ENCODE data around the gene NINJ2.

The NINJ2 gene

DNA sequence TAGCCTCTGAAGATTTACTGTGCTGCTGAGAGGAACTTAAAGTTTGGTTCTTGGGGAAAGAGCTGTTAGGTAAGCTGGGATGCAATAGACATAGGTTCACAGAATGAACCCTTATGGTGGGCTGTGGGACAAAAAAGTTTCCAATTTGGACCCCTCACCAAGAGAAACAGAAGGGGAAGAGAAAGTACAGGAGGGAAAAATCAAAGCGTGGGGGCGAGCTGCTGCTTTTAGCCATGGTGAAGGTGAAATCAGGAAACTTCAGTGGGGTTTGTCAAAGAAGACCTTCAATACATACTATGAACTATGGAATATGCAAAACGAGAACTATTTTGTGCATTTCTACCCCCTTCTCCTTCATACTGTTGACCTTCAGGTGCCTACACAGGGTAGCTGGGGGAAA, 10.6 kb upstream of the NINJ2 start:
- DNase-seq (ENCODE audit: low read depth in 2 of 2), result no peak

DNA sequence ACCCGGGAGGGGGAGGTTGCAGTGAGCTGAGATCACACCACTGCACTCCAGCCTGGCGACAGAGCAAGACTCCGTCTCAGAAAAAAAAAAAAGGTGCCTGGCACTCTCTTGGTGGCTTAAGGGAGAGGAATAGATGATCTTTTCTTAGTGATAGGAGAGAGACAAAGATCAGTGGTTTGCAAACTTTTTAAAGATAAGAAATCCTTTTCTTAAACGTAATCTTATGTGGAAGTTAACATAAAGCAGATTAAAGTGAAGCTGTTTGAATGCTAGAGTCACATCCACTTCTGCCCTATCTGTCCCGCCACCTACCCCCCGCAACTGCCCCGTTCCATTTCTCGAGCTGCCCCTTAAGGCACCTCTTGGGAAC, 6.3 kb upstream of the NINJ2 start:
- no peak for DNase-seq (ENCODE audit: low read depth in 2 of 2)

DNA sequence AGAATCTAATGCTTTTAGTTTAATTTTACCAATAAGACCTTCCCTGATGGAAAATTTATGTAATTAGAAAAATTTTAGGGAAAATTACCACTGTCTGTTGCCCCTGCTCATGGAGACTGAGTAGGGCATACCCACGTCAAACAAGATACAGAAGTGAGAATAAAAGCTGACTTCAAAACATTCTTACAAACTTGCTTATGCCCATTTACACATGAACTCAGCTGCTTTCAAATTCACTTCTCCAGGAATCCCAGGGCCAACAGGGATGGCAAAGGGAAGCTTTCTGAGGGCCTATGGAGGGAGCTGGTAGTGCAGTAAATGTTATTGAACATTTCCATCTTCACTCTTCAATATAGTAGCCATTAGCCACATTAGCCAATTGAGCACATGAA, 4.8 kb upstream of the NINJ2 start:
- no peak for DNase-seq (ENCODE audit: low read depth in 2 of 2)

DNA sequence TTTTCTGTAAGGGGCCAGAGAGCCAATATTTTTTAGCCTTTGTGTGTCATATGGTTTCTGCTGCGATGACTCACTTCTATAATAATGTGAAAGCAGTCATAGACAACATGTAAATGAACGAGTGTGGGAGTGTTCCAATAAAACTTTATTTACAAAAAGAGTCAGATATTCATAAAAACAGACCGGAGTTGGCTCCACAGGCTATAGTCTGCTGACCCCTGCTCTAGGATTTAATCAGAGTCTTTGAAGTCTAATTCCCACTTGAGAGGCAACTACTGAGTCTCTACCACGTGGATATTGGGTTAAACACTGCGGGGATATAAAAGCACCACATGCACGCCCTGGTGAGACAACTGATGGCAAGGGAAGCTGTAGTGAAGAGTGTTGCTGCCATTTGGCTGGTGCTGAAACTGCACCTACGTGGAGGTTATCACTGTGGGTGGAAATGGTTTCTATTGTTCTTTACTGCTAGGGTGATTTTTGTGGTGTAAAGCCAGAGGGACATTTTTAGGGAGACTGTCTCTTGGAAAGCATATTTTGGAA, 3.6 kb upstream of the NINJ2 start:
- no peak for DNase-seq (ENCODE audit: low read depth in 2 of 2)

DNA sequence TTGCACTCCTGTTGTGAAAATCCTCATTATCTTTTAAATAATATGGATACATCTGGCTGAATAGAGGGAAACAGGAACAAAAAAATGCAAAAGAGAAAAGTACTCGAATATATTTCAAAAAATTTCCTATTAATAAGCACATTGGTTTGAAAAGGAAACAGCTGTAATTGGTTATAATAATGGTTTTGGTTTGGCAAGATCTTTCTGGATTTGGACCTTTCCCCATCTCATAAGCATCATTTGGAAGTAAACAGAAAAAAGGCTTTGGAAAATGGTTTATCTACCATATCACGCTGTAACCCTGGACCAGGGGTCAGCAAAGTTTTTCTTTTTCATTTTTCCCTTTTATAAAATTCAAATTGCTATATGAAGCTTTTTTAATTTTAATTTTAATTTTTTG, 2.8 kb upstream of the NINJ2 start:
- DNase-seq (ENCODE audit: low read depth in 2 of 2), result no peak

DNA sequence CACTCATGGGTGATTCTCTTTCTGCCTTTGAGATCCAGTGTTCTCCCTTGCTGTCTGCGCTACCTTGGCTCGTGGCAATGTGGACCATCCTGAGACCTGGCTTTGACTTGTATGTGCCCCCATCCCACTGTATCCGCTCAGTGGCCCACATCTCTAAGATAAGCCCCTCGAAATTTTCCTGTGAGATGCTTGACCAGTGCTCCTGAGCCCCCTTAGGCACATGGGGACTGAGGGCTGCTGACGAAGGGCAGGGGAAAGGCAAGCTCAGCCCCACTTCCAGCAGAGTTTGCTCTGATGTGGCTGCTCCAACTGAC, 1.5 kb upstream of the NINJ2 start:
- DNase-seq (ENCODE audit: low read depth in 2 of 2), result no peak

DNA sequence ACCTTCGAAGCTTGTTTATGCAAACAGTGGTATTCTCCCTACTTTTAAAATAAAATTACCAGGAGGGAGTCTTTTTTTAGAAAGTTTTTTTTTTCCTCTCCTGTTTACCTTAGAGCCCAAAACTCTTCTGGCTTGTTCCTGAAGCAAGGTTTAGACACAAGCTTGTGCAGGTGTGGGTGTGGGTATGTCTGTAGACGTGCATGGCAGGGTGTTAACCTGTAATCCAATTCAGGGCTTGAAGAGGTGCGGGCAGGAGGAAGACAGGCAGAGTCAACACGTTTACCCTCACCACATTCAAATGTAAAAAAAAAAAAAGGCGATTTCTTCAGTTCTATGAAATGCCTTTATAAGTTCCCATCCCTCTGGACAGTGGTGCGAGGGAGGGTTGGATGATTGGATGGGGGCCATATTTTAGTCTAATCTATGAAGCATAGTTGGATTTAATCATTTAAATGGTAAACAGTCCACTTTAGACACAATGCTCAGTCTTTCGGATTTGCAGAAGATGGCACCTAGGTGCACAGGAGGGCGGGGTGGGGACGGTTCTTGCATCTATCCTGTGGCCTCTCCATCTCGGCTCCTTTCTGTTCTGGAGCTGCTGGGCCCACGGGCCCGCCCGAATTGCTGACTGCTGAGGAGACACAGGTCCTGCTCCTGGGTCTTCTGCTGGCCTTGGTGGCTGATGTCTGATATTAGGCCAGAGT, 982 bp upstream of the NINJ2 start:
- no peak for DNase-seq (ENCODE audit: low read depth in 2 of 2)

DNA sequence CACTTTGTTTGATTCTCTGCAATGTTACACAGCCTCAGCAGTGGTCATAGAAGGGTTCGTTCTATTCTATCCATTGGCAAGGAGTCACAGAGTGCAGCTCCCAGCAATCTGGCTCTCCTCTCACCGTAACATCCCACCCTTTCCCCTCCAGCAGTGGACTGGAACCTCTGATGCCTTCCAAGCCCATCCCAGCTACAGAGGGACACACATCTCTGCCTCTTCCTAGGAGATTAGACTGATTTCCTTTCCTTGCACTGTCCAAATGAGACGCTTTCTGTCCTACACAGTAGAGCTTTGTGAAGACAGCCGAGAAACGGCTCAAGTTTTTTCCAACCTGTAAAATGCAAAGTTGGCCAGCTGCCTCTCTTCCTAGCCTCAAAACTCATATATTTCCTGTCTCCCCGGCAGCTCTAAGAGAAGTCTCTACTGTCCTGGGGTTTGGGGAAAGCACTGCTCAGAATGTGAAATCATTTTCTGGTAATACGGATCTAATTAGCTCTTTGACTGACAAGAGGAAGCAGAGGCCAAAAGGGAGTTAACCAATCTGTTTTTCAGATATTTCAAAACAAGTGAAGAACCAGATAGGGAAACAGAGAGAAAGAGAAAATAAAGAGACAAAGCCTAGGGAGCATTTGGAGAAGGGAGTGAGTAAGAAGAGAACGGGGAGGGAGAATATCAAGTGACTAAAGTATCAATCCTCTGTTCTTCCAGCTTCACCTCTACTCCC, 516 bp downstream of the NINJ2 start:
- DNase-seq (ENCODE audit: low read depth in 2 of 2), result no peak

DNA sequence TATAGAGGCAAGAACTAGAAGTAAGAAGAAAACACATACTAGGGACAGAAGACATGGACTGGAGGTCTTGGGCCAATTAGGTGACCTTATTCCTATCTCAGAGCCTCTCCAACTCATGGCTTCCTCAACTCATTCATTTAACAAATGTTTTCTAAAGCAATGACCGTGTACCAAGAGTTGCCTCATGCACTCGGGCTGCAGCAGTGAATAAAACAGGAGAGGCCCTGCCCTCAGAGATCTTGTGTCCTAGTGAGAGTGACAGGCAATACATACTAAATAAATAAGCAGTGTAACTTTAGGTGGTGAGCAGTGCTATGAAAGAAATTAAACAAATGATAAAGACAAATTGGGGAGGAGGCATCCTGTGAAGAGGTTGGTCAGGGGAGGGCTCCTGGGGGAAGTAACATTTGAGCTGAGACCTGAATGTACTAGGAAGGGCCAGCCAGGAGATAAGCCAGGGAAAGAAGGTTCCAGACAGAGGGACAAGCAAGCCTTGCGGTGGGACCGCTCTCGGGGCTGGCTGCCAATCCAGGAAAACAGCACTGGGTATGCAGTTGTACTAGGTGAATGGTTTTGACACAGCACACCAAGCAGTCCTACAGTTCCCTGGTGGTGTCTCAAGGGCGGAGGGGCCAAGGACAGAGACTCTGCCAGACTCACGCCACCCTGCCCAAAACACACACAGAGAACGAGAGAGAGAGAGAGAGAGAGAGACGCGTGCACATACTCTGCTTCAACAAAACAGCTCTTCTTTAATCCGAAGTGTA, 1.3 kb downstream of the NINJ2 start:
- no peak for DNase-seq (ENCODE audit: low read depth in 2 of 2)

DNA sequence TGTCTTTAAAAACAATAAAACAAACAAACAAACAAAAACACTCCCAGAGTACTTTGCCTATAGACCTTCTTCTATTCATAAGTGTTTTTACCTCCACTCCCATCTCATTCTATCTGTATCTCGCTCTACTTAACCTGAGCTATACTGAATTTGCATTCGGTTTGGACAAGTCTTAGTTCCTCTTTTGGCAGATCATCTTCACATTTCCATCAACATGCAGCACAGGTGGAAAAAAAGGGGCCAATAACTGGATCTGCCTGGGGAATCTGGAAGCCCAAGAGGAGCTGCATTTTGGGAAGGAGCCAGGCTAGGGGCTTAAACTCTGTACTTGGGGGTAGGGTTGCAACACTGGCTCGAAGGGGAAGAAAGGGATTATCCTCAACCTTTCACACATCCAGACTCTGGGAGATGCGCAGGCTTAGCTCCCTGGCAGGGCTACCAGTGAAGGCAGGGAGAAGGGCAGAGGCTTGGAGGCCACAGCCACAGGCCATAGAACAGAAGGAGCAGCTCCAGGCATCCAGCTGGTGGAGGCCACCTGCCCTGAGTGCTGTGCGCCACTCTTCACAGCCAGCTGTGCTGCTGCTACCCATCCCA, 4.1 kb downstream of the NINJ2 start:
- DNase-seq (ENCODE audit: low read depth in 2 of 2), result no peak

DNA sequence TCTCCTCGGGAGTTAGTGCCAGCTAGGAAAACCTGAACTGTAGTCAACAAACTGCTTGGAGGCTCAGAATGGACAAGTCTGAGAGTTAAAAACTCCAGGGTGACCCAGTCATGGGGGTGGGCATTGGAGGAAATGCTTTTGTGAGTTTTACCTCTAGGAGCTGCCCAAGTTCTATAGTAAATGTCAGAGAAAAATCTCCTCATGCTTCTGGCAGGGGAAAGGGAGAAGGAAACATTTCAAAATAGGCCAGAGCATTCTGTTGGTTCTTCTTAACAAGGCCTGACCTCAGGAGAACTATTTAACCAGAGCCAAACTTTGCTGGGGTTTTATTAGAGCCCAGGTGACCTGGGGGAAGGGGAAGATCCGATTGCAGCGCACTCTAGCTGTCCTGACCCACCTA, 12.3 kb downstream of the NINJ2 start:
- no peak for DNase-seq (ENCODE audit: low read depth in 2 of 2)

DNA sequence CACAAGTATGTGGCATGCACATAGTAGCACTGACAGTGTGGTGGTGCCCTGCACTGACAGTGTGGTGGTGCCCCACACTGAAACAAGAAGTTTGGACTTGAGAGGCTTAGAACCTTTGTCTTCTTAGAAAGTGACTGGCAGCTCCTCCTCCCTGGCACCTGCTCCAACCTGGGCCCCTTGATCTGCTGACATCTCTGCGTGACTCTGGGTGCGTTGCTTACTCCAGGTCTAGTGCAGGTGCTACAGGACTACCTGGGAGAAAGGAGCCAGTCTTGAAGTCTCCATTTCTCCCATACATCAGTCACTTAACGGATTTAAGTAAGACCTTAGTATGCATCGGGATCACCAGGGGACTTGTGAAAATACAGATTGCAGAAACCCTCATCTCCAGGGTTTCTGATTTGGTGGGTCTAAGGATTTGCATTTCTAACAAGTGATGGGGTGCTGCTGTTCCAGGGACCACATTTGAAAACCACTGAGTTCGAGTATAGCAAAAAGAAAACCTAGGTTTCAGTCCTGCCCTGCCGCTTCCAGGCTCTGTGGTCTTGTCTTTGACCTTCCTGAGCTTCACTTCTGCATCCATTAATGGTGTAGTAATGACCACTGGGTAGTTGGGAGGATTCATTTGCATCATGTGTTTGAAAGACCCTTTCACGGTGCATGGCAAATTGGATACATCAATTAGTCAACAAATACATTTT, 15.7 kb downstream of the NINJ2 start:
- DNase-seq (ENCODE audit: low read depth in 2 of 2), result no peak

DNA sequence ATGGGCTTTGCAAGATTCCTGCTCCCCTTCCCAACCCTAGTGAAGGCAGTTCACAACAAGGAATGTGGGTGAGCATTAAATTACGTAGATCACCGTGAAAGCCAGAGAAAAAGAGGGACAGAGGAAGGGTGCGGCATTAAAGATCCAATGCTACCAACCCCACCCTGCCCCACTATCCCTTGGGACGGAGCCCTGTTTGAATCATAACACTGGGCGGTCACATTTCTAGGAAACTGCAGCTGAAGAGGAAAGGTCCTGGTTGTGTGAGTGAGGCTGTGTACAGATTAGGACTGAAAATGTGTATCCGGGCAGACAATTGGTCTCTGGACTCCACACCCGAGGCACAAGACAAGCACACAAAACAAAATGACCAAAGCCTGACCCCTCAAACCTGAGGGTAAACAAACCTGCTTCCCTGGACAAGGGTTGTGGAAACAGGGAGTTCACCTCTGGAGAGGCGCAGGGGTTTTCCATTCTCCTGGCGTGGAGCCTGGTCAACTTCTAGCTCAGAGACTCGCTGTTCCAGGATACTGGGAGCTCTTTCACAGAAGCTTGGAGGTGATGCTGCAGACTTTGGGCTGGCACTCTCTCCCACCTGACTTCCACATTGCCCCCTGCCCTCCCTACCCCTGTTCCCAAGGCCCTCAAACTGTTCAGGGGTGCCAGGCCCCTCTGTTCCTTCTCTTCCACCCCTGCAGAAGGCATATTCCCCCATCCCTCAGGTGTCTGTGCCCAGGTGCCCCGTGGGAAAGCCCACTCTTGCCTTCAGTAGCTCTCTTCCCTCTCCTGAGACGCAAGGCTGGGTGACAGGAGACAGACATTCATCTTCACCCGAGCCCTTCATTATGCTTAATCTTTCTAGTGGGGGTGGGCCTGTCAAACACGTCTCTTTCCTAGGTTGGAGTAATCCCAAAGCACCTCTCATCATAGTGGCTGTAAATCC, 16.5 kb downstream of the NINJ2 start:
- no peak for DNase-seq (ENCODE audit: low read depth in 2 of 2)

DNA sequence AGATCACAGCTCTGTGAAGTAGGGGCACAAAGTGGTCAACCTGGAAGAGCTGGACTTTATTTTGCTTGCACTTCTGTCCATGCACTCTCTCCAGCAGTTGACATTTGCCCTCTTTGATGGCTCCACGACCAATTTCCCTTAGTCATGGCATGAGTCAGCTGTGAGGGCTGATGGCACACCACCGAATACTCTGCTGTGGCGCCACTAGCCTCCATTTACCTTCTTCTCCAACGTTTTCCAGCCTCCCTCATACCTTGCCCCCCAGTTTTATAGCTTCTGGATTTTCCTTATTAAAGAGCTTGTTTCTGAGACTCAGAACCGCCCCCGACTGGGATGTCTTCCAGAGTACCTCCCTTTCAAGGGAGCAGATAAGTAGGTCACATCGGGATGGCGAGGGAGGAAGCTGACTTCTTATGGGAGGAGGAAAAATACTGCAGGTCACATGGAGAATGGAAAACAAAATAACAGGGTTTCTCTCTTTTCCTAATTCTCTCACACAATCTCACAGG, 17.6 kb downstream of the NINJ2 start:
- no peak for DNase-seq (ENCODE audit: low read depth in 2 of 2)

DNA sequence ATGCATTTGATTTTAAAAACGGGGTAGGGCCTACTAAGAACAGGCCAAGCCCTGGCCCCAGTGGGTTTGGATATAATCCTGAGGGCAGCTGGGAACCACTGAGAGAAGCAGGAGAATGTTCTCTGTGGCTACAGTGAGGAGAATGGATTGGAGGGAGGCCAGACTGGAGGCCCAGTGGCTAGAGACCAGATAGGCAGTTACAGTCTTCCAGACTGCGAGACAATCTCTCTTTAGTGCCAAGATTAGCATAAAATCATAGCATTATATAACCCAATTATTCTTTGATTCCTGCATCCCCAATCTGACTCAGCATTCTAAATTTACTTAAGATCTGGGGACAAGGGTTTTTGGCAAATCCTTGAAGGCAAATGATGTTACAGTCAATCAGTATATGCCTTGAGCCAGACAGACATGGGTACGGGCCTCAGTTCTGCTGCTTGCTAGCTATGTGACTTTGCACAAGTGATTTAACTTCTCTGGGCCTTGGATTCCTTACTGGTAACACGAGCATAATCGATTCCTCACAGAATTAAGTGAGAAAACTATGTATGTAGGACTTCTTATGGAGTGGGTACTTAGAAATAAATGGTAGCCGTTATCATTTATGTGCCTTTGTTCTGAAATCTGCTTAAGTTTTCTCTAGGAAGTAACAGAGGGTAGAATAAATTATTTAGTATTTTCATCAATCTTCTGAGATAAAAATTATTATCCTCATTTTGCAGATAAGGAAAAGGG, 18.3 kb downstream of the NINJ2 start:
- DNase-seq (ENCODE audit: low read depth in 2 of 2), result no peak

DNA sequence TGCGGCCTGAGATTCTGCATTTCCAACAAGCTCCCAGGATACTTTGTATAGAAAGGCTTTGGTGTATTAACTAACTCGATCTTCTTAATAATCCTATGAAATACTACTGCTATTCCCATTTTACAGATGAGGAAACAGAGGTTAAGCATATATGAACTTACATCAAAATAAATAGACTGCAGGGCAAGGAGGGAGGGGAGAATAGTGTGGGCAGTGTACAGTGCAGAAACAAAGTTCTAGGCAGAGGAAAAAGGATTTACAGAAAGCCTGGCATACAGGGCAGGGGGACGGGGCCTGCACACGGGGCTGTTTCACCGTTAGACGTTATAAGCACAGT, 19.0 kb downstream of the NINJ2 start:
- DNase-seq (ENCODE audit: low read depth in 2 of 2), result no peak

DNA sequence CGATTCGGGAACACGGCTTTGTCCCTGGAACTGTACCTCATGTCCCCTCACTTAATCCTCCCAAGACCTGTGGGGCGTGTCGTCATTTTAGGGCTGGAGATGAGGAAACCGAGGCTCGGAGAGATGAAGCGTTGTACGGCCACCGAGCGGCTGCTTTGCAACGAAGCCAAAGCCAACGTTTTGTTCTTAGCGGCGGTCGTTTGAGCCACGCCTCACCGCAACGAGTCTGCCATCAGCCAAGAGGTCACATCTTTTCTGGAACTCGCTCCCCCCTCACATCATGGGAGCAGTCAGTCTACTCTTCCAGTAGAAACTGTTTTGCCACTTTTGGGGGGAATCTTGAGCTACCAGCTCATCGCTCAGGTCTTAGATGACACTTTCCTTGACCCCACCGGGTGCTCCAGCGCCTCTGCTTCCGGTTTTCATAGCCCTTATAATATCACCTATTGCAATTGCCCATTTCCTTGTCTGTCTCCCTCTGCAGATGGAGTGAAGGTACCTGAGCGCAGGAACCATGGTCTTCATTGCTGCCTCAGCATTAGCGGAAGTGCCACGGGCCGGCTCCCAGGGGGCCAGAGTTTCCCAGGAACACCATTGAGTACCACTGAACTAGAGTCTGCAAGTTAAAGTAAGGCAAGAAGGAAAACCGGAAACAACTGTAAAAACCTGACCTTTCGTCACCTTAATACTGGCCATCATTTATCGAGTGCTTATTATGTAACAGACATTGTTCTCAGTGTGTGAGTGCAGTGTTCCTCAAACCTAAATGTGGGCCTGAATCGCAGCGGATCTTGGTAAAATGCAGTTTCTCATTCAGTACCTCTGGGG, 19.6 kb downstream of the NINJ2 start:
- no peak for DNase-seq (ENCODE audit: low read depth in 2 of 2)

DNA sequence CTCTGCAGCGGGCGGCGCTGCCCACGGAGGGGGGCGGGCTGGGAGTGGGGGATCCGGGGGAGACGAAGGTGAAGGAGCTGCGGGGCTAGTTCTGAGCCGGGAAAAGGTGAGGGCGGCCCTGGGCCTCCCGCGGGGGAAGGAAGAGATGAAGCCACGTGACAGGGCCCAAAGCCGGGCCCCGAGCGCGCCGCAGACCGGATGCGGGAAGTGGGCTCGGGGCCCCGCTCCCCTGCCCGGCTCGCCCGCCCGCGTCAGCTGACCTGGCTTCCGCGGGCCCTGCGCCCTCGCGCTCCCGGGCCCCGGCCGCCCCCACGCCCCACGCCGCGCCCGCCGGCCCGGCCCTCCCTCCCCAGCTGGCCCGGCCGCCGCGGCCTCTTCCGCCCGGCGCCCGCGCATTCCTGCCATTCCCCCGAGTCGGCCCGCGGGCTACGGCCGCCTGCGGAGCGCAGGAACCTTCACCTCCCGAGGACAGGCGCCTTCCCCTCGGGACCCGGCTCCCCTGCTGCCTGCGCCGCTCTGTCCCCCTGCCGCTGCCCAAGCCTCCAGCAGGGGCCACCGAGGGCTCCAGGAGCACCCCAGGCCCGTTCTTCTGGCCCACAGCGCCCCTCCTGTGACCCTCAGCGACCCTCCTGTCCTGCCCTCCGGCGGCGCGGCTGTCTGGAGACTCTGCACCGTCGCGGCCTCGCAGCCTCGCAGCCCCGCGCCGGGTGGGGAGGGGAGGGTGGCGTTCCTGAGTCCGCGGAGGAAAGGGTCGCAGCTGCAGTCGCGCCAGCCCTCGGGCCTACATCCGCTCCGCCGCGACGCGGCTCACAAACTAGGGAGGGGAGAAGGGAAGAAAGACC, 20.4 kb downstream of the NINJ2 start:
- peak in 1 of 2 donors; percentile 68 for DNase-seq (ENCODE audit: low read depth in 2 of 2)

Measured in stimulated activated CD4-positive, alpha-beta T cell treated with anti-CD3 and anti-CD28 coated beads, Interleukin-15, amount 100 ng/mL, for 48 hours (primary cell).